SK-N-SH (cell line): ENCODE measurements around the gene KNDC1. TPM values are rescaled to one million over a fixed set of nuclear protein-coding genes. Genes with fewer than 3 reads are reported as not detected.

Experiments
- CTCF ChIA-PET: fragments of 300-600, 350-600 bp; formaldehyde crosslinking; extraction: SDS; loops from one replicate; lab custom pipeline; 2021; lab: Yijun Ruan, JAX
- POLR2A ChIA-PET: fragments of 350-600 bp; sonication (Branson Sonifier 250); formaldehyde crosslinking; extraction: SDS; loops from one replicate; lab custom pipeline; 2020; ENCODE audit warnings: antibody characterized with exemption, inconsistent platforms; lab: Yijun Ruan, JAX
- DNase-seq: peaks from one replicate; pipeline ENCODE4 v3.0.0; 2012
- H2AFZ ChIP-seq: fragments of 200-600 bp; sonication (generic); 2 replicates; pipeline ENCODE4 v1.8.1; 2016; ENCODE audit warnings: antibody characterized with exemption, mild to moderate bottlenecking, low read depth
- H3F3A ChIP-seq: fragments of 200-600 bp; sonication (generic); replicated peaks from 2 replicates; pipeline ENCODE3; 2016; ENCODE audit warnings: antibody characterized with exemption, mild to moderate bottlenecking; ENCODE audit not compliant: insufficient read depth
- H3K27ac ChIP-seq, 2 experiments: fragments of 200-500 bp in 1 of 2; fragments of 200-600 bp in 1 of 2; sonication (Bioruptor generic) in 1 of 2; sonication (generic), shearing (Covaris generic) in 1 of 2; 2 replicates each; pipeline versions ENCODE4 v1.5.1 to v1.6.1; 2014 to 2016; ENCODE audit warnings: low read depth in 2 of 2, inconsistent platforms in 1 of 2, low read length in 1 of 2, mild to moderate bottlenecking in 1 of 2, mixed read lengths in 1 of 2
- H3K27me3 ChIP-seq: fragments of 200-600 bp; sonication (generic), shearing (Covaris generic); 2 replicates; pipeline ENCODE4 v1.6.1; 2016; ENCODE audit warnings: mixed run types; ENCODE audit not compliant: insufficient read depth
- H3K36me3 ChIP-seq, 2 experiments: fragments of 200-500 bp in 1 of 2; fragments of 200-600 bp in 1 of 2; sonication (Bioruptor generic) in 1 of 2; sonication (generic) in 1 of 2; replicated peaks in 1 of 2; 2 replicates each; pipeline versions ENCODE3 to v1.5.1; 2014 to 2016; ENCODE audit warnings: low read length in 1 of 2, mild to moderate bottlenecking in 1 of 2; ENCODE audit not compliant: insufficient read depth in 2 of 2, control insufficient read depth in 1 of 2
- H3K4me1 ChIP-seq, 2 experiments: fragments of 200-500 bp in 1 of 2; fragments of 200-600 bp in 1 of 2; sonication (Bioruptor generic) in 1 of 2; sonication (generic), shearing (Covaris generic) in 1 of 2; 2 replicates each; pipeline versions ENCODE4 v1.5.1 to v1.6.1; 2014 to 2016; ENCODE audit warnings: low read depth in 1 of 2, low read length in 1 of 2, mixed run types in 1 of 2; ENCODE audit not compliant: insufficient read depth in 2 of 2, control insufficient read depth in 1 of 2
- H3K4me2 ChIP-seq: fragments of 200-600 bp; sonication (generic), shearing (Covaris generic); 2 replicates; pipeline ENCODE4 v1.6.1; 2017; ENCODE audit warnings: mixed run types
- H3K4me3 ChIP-seq, 2 experiments: fragments of 200-500 bp in 1 of 2; fragments of 200-600 bp in 1 of 2; sonication (Bioruptor generic) in 1 of 2; sonication (generic), shearing (Covaris generic) in 1 of 2; 2 replicates each; pipeline versions ENCODE4 v1.5.1 to v1.8.1; 2014 to 2016; ENCODE audit warnings: low read depth in 2 of 2, inconsistent platforms in 1 of 2, low read length in 1 of 2, mild to moderate bottlenecking in 1 of 2, mixed read lengths in 1 of 2, moderate library complexity in 1 of 2
- H3K79me2 ChIP-seq: fragments of 200-600 bp; sonication (generic); 2 replicates; pipeline ENCODE4 v1.8.1; 2017; ENCODE audit warnings: mild to moderate bottlenecking; ENCODE audit not compliant: insufficient read depth
- H3K9ac ChIP-seq: fragments of 200-600 bp; sonication (generic); 2 replicates; pipeline ENCODE4 v1.6.1; 2017; ENCODE audit warnings: mixed run types
- H3K9me2 ChIP-seq: fragments of 200-600 bp; sonication (generic); 2 replicates; pipeline ENCODE4 v1.6.1; 2017; ENCODE audit warnings: mixed run types
- H3K9me3 ChIP-seq: fragments of 200-600 bp; sonication (generic); 2 replicates; pipeline ENCODE4 v1.6.1; 2017; ENCODE audit warnings: mixed run types, mild to moderate bottlenecking, moderate library complexity
- H4K20me1 ChIP-seq: fragments of 200-600 bp; sonication (generic); 2 replicates; pipeline ENCODE4 v1.6.1; 2017; ENCODE audit warnings: mild to moderate bottlenecking, mixed run types; ENCODE audit not compliant: insufficient read depth
- FOXJ3 ChIP-seq: sonication (generic); formaldehyde crosslinking; IDR thresholded peaks from 2 replicates; pipeline ENCODE4 v1.5.1; 2020; ENCODE audit warnings: mild to moderate bottlenecking, missing genetic modification reagents
- GABPA ChIP-seq: IDR thresholded peaks from 2 replicates; pipeline ENCODE4 v1.4.0; 2012; ENCODE audit warnings: low read depth, mild to moderate bottlenecking
- IRF3 ChIP-seq: fragments of 150-350 bp; IDR thresholded peaks from 2 replicates; pipeline ENCODE4 v1.6.1; 2016; ENCODE audit warnings: mild to moderate bottlenecking, low read depth, low read length
- POLR2AphosphoS5 ChIP-seq: IDR thresholded peaks from 2 replicates; pipeline ENCODE4 v1.6.1; 2012; ENCODE audit warnings: low read depth, low read length
- RCOR1 ChIP-seq: fragments of 150-350 bp; IDR thresholded peaks from 2 replicates; pipeline ENCODE4 v1.6.1; 2017; ENCODE audit warnings: antibody characterized with exemption, low read length
- SMC3 ChIP-seq: IDR thresholded peaks from 2 replicates; pipeline ENCODE4 v1.6.1; 2012; ENCODE audit warnings: low read depth, low read length, improper control_type of control experiment
- TAF1 ChIP-seq: IDR thresholded peaks from 2 replicates; pipeline ENCODE4 v1.6.1; 2012; ENCODE audit warnings: low read depth, mild to moderate bottlenecking, low read length, moderate library complexity, borderline replicate concordance
- TCF12 ChIP-seq: IDR thresholded peaks from 2 replicates; pipeline ENCODE4 v1.4.0; 2012
- YY1 ChIP-seq: IDR thresholded peaks from 2 replicates; pipeline ENCODE4 v1.4.0; 2012; ENCODE audit warnings: low read depth, mild to moderate bottlenecking
- WGBS: methylation state at CpG from one replicate; pipeline ENCODE4 v1.1.6; 2017; ENCODE audit warnings: low lambda C conversion rate; 5-methylcytosine and 5-hydroxymethylcytosine counted together
- polyA plus RNA-seq, 3 experiments: library from polyadenylated mRNA; depleted of rRNA; stranded (reverse); fragments of >200 nt; gene quantifications; 2 replicates each; pipeline ENCODE4 v1.2.3, GENCODE V29; 2012
- TF ChIP-seq, protein P1 (sequence below): IDR thresholded peaks from 2 replicates; pipeline ENCODE4 v1.4.0; 2012; ENCODE audit warnings: low read depth
- TF ChIP-seq, protein P2 (sequence below): fragments of 150-350 bp; IDR thresholded peaks from 2 replicates; pipeline ENCODE4 v1.6.1; 2017; ENCODE audit warnings: antibody characterized with exemption, low read length, low read depth, borderline replicate concordance

The KNDC1 gene
- polyA plus RNA-seq, 1 of the 3 experiments (the other 2 are of a cell fraction) = 1.4 TPM

- H3K4me1 ChIP-seq = peaks cover 0 to 7% of the 10 kb centered on the region in 2 experiments; a peak in 1 of 4 replicates
- no peaks in the 10 kb centered on the region; the same call in 1 of the 2 replicates for H3K27me3 ChIP-seq
- peaks cover 13% of the 10 kb centered on the region for H3F3A ChIP-seq
- H3K4me2 ChIP-seq = no peak overlapping the region
- no CpG with 5 or more reads among the region's 4 CpGs for WGBS
- no peak overlapping the region for H3K9ac ChIP-seq
- H3K79me2 ChIP-seq = no peaks in the 10 kb centered on the region
- no peaks in the 10 kb centered on the region for H3K9me3 ChIP-seq
- no peaks in the 10 kb centered on the region for H3K9me2 ChIP-seq
- no peak for DNase-seq
- ChIA-PET CTCF (no interaction called here), POLR2A (no interaction called here)
- no peaks in the 10 kb centered on the region for H4K20me1 ChIP-seq
- TF ChIP-seq SMC3 = no peak
- no peak for TF ChIP-seq TCF12
- no peak overlapping the region for H3K4me3 ChIP-seq
- no peak overlapping the region for H3K27ac ChIP-seq
- no peaks in the 10 kb centered on the region for H3K36me3 ChIP-seq
- no peak overlapping the region for H2AFZ ChIP-seq
Observed at GRCh38 chr10:133176546-133176945, 16.5 kb downstream of the KNDC1 start.

DNA sequence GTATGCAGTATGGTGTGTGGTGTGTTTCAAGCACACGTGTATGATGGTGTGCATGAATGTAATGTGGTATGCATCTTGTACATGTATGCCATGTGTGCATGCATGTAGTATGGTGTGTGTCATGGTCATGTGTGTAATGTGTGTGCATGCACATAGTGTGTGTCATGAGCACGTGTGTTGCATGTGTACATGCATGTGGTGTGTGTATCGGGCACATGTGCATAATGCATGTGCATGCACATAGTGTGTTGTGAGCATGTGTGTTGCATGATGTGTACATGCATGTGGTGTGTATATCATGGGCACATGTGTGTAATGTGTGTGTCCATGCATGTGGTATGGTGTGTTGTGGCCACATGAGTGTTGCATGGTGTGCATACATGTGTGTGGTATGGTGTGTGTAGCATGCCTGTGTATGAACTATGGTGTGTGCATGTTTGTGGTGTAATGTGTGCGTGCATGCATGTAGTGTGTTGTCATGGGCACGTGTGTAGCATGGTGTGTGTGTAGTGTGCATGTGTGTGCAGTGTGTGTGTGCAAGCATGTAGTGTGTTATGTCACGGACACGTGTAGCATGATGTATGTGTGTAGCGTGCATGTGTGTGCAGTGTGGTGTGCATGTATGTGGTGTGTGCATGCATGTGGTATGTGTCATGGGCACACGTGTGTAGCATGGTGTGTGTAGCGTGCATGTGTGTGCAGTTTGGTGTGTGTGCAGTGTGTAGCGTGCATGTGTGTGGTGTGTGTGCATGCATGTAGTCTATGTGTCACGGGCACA, 17.6 kb downstream of the KNDC1 start:
- Histone ChIP-seq H3K4me3 (no peak overlapping the region), H3K9me2 (no peaks in the 10 kb centered on the region), H3K9ac (no peak overlapping the region), H3K9me3 (no peaks in the 10 kb centered on the region), H3K4me2 (no peak overlapping the region), H3K27me3 (no peaks in the 10 kb centered on the region; the same call in 1 of the 2 replicates), H3K27ac (no peak overlapping the region), H4K20me1 (no peaks in the 10 kb centered on the region), H3F3A (peaks cover 13% of the 10 kb centered on the region), H3K79me2 (no peaks in the 10 kb centered on the region), H2AFZ (no peak overlapping the region), H3K36me3 (no peaks in the 10 kb centered on the region), H3K4me1 (peaks cover 0 to 7% of the 10 kb centered on the region in 2 experiments; a peak in 1 of 4 replicates)
- ChIA-PET POLR2A (no interaction called here), CTCF (no interaction called here)
- TF ChIP-seq, protein P1, sequence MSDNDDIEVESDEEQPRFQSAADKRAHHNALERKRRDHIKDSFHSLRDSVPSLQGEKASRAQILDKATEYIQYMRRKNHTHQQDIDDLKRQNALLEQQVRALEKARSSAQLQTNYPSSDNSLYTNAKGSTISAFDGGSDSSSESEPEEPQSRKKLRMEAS = no peak
- TF ChIP-seq TAF1 = no peak
- TF ChIP-seq YY1 = no peak
- TF ChIP-seq FOXJ3 (CRISPR knock-in tag) = no peak
- DNase-seq = no peak
- WGBS = 61% methylated on average over 12 of the region's 12 CpGs

- Histone ChIP-seq H3K9ac (no peak overlapping the region), H3K4me1 (peaks cover 0 to 7% of the 10 kb centered on the region in 2 experiments; a peak in 1 of 4 replicates), H4K20me1 (no peaks in the 10 kb centered on the region), H3K36me3 (no peaks in the 10 kb centered on the region), H2AFZ (no peak overlapping the region), H3K27me3 (no peaks in the 10 kb centered on the region; the same call in 1 of the 2 replicates), H3K79me2 (no peaks in the 10 kb centered on the region), H3K4me3 (no peak overlapping the region), H3K9me3 (no peaks in the 10 kb centered on the region), H3K27ac (no peak overlapping the region), H3F3A (peaks cover 13% of the 10 kb centered on the region), H3K9me2 (no peaks in the 10 kb centered on the region), H3K4me2 (no peak overlapping the region)
- no peak for DNase-seq
- POLR2A ChIA-PET = no interaction called here
- TF ChIP-seq RCOR1 (no peak), IRF3 (no peak), POLR2AphosphoS5 (no peak), TCF12 (no peak), GABPA (no peak)
- TF ChIP-seq, protein P2, sequence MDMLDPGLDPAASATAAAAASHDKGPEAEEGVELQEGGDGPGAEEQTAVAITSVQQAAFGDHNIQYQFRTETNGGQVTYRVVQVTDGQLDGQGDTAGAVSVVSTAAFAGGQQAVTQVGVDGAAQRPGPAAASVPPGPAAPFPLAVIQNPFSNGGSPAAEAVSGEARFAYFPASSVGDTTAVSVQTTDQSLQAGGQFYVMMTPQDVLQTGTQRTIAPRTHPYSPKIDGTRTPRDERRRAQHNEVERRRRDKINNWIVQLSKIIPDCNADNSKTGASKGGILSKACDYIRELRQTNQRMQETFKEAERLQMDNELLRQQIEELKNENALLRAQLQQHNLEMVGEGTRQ = no peak
- WGBS = 71% methylated on average over 21 of the region's 29 CpGs
- CTCF ChIA-PET = interaction anchor here (0.6 to 0.7 kb wide), 2 partner anchors 15 to 28 kb away, joined by 3 read pairs; no protein-coding TSS in a partner anchor
Observed at GRCh38 chr10:133178357-133179127, 18.5 kb downstream of the KNDC1 start.
